ENCODE results near the gene HECA.
"Not testable (repeated sequence)": the region's sequence is repeated elsewhere in the genome, so short reads cannot be mapped to it uniquely, and the experiment has no call there.

HECA gene

GRCh38 chr6:139153855-139154254 is 19.0 kb downstream of the HECA start:
- Histone ChIP-seq H3K27ac (ENCODE audit: poor library complexity, severe bottlenecking) (no peak overlapping the region), H3K4me1 (ENCODE audit: insufficient read depth, poor library complexity, severe bottlenecking) (peaks cover 6% of the 10 kb centered on the region), H3K27me3 (ENCODE audit: insufficient read depth, poor library complexity, severe bottlenecking) (no peaks in the 10 kb centered on the region), H3K36me3 (ENCODE audit: low read depth) (no peaks in the 10 kb centered on the region), H3K4me3 (ENCODE audit: severe bottlenecking) (no peak overlapping the region), H3K9me3 (ENCODE audit: severe bottlenecking) (no peaks in the 10 kb centered on the region)
- DNase-seq (ENCODE audit: low spot score), result no peak
- TF ChIP-seq, protein P1, sequence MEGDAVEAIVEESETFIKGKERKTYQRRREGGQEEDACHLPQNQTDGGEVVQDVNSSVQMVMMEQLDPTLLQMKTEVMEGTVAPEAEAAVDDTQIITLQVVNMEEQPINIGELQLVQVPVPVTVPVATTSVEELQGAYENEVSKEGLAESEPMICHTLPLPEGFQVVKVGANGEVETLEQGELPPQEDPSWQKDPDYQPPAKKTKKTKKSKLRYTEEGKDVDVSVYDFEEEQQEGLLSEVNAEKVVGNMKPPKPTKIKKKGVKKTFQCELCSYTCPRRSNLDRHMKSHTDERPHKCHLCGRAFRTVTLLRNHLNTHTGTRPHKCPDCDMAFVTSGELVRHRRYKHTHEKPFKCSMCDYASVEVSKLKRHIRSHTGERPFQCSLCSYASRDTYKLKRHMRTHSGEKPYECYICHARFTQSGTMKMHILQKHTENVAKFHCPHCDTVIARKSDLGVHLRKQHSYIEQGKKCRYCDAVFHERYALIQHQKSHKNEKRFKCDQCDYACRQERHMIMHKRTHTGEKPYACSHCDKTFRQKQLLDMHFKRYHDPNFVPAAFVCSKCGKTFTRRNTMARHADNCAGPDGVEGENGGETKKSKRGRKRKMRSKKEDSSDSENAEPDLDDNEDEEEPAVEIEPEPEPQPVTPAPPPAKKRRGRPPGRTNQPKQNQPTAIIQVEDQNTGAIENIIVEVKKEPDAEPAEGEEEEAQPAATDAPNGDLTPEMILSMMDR (IDR thresholded peaks at IDR 0.05; ENCODE audit: poor library complexity, severe bottlenecking), result no peak
- ATAC-seq (ENCODE audit: low read depth), result no peak

GRCh38 chr6:139154881-139155547 is 20.1 kb downstream of the HECA start:
- Histone ChIP-seq H3K4me3 (ENCODE audit: severe bottlenecking) (no peak overlapping the region), H3K36me3 (ENCODE audit: low read depth) (no peaks in the 10 kb centered on the region), H3K4me1 (ENCODE audit: insufficient read depth, poor library complexity, severe bottlenecking) (peaks cover 6% of the 10 kb centered on the region), H3K27ac (ENCODE audit: poor library complexity, severe bottlenecking) (no peak overlapping the region), H3K9me3 (ENCODE audit: severe bottlenecking) (no peaks in the 10 kb centered on the region), H3K27me3 (ENCODE audit: insufficient read depth, poor library complexity, severe bottlenecking) (no peaks in the 10 kb centered on the region)
- ATAC-seq (ENCODE audit: low read depth), result no peak
- no peak for DNase-seq (ENCODE audit: low spot score)
- TF ChIP-seq, protein P1 (IDR thresholded peaks at IDR 0.05; ENCODE audit: poor library complexity, severe bottlenecking), result no peak

DNA sequence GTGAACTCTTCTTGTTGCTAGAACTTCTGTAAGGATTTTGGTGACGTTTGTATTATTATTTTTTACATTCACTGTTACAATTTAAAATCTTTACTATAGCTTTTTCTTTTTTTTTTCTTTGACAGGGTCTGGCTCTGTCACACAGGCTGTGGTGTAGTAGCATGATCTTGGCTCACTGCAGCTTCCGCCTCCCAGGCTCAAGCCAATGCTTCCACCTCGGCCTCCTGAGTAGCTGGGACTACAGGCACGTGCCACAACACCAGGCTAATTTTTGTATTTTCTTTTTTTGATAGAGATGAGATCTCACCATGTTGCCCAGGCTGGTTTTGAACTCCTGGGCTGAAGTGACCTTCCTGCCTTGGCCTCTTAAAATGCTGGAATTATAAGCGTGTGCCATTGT is 21.2 kb downstream of the HECA start:
- DNase-seq (ENCODE audit: low spot score) (no peak), ATAC-seq (ENCODE audit: low read depth) (no peak)
- H3K27ac ChIP-seq (ENCODE audit: poor library complexity, severe bottlenecking), result no peak overlapping the region
- no peaks in the 10 kb centered on the region for H3K9me3 ChIP-seq (ENCODE audit: severe bottlenecking)
- TF ChIP-seq, protein P1 (IDR thresholded peaks at IDR 0.05; ENCODE audit: poor library complexity, severe bottlenecking), result no peak
- no peaks in the 10 kb centered on the region for H3K27me3 ChIP-seq (ENCODE audit: insufficient read depth, poor library complexity, severe bottlenecking)
- H3K36me3 ChIP-seq (ENCODE audit: low read depth), result no peaks in the 10 kb centered on the region
- H3K4me1 ChIP-seq (ENCODE audit: insufficient read depth, poor library complexity, severe bottlenecking), result no peaks in the 10 kb centered on the region
- H3K4me3 ChIP-seq (ENCODE audit: severe bottlenecking), result no peak overlapping the region

DNA sequence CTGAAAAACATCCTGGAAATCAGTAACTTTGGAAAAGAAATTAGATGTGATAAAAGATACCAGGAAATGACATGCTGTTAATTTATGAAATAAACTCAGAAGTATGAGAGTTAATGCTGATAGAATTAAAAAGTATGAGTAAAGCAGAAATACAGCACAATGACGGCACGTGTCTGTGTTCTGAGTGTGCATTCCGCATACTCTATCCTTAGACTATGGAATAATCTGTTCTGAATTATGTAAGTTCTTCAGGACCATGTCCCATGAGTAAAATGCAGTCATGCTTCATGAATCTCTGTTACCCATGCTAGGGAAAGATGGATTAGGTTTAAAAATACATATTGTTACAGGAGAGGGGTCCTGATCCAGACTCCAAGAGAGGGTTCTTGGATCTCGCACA is 21.7 kb downstream of the HECA start:
- no peaks in the 10 kb centered on the region for H3K4me1 ChIP-seq (ENCODE audit: insufficient read depth, poor library complexity, severe bottlenecking)
- H3K27me3 ChIP-seq (ENCODE audit: insufficient read depth, poor library complexity, severe bottlenecking), result no peaks in the 10 kb centered on the region
- H3K27ac ChIP-seq (ENCODE audit: poor library complexity, severe bottlenecking), result no peak overlapping the region
- no peak for DNase-seq (ENCODE audit: low spot score)
- TF ChIP-seq, protein P1 (IDR thresholded peaks at IDR 0.05; ENCODE audit: poor library complexity, severe bottlenecking), result no peak
- no peaks in the 10 kb centered on the region for H3K9me3 ChIP-seq (ENCODE audit: severe bottlenecking)
- no peak overlapping the region for H3K4me3 ChIP-seq (ENCODE audit: severe bottlenecking)
- no peak for ATAC-seq (ENCODE audit: low read depth)
- no peaks in the 10 kb centered on the region for H3K36me3 ChIP-seq (ENCODE audit: low read depth)

DNA sequence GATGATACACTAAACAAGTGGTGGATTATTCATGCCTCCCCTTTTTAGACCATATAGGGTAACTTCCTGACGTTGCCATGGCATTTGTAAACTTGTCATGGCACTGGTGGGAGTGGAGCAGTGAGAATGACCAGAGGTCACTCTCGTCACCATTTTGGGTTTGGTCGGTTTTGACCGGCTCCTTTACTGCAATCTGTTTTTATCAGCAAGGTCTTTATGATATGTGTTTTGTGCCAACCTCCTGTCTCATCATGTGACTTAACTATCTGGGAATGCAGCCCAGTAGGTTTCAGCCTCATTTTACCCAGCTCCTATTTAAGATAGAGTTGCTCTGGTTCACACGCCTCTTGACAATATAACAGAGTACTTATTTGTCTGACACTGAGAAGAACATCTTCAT is 22.2 kb downstream of the HECA start:
- not testable (repeated sequence) for DNase-seq (ENCODE audit: low spot score); H3K27me3 ChIP-seq (ENCODE audit: insufficient read depth, poor library complexity, severe bottlenecking); H3K4me3 ChIP-seq (ENCODE audit: severe bottlenecking); H3K4me1 ChIP-seq (ENCODE audit: insufficient read depth, poor library complexity, severe bottlenecking); H3K27ac ChIP-seq (ENCODE audit: poor library complexity, severe bottlenecking); H3K36me3 ChIP-seq (ENCODE audit: low read depth); ATAC-seq (ENCODE audit: low read depth); H3K9me3 ChIP-seq (ENCODE audit: severe bottlenecking)
